ENCODE results near the gene SSH2.

- TF ChIP-seq POLR2A (IDR thresholded peaks at IDR 0.05) (no peak), CTCF (IDR thresholded peaks at IDR 0.05) (no peak)
Observed at GRCh38 chr17:29650396-29650795, 279.6 kb downstream of the SSH2 start.

Data from thyroid gland (tissue), 4 donors.